ENCODE data around the gene CPSF3. TPM values are rescaled to one million over a fixed set of nuclear protein-coding genes. Genes with fewer than 3 reads are reported as not detected.
A peak's percentile ranks its signal among the peaks of the same experiment; 100 is the strongest.

CPSF3 gene
- total RNA-seq, 1 experiment from 2014 or later: 61.5 TPM

GRCh38 chr2:9401646-9402371 lies 21.6 kb upstream of the CPSF3 start:
- Histone ChIP-seq H3K27me3 (ENCODE audit: insufficient read depth, low read depth) (no peaks in the 10 kb centered on the region), H3K9me3 (ENCODE audit: insufficient read depth, low read depth) (no peaks in the 10 kb centered on the region), H2AFZ (no peak overlapping the region), H3F3A (ENCODE audit: insufficient read depth, low read depth) (peaks cover 71% of the 10 kb centered on the region), H3K4me3 (no peak overlapping the region), H3K9me2 (ENCODE audit: insufficient read depth) (no peaks in the 10 kb centered on the region), H3K4me1 (replicated peaks; ENCODE audit: insufficient read depth) (peaks cover 42% of the 10 kb centered on the region), H3K36me3 (ENCODE audit: low read depth) (peaks cover 44% of the 10 kb centered on the region), H3K79me2 (ENCODE audit: low read depth) (no peaks in the 10 kb centered on the region), H3K27ac (no peak overlapping the region), H4K20me1 (ENCODE audit: insufficient read depth) (no peaks in the 10 kb centered on the region; the same call in 1 of the 2 replicates), H3K4me2 (no peak overlapping the region)
- ChIA-PET POLR2A (ENCODE audit: unreplicated experiment) (no interaction called here), CTCF (no interaction called here)
- BruUV-seq (replicated peaks): no TSS peak
- TF ChIP-seq CTCF (conservative IDR thresholded peaks at IDR 0.05) (no peak), EZH2 (IDR thresholded peaks at IDR 0.05; ENCODE audit: low read depth) (no peak)
- DNase-seq: no peak
- intact Hi-C loops (cut with micrococcal nuclease; ENCODE audit: unreplicated experiment): no loop called here

- BruUV-seq (replicated peaks): no TSS peak
- ChIA-PET CTCF (no interaction called here), POLR2A (ENCODE audit: unreplicated experiment) (no interaction called here)
- no peaks in the 10 kb centered on the region for H3K9me3 ChIP-seq (ENCODE audit: insufficient read depth, low read depth)
- no peak overlapping the region for H2AFZ ChIP-seq
- H3K4me3 ChIP-seq: no peak overlapping the region
- H3F3A ChIP-seq (ENCODE audit: insufficient read depth, low read depth): peaks cover 74% of the 10 kb centered on the region
- H3K27me3 ChIP-seq (ENCODE audit: insufficient read depth, low read depth): no peaks in the 10 kb centered on the region
- H3K79me2 ChIP-seq (ENCODE audit: low read depth): no peaks in the 10 kb centered on the region
- peak in 1 of 2 experiments; percentile 60 for DNase-seq
- no peaks in the 10 kb centered on the region; the same call in 1 of the 2 replicates for H4K20me1 ChIP-seq (ENCODE audit: insufficient read depth)
- 0 out of 2 replicates have a peak overlapping the region, but pooled peaks have one; percentile 1 for H3K4me2 ChIP-seq
- H3K27ac ChIP-seq: peak overlapping the region; percentile 25
- intact Hi-C loops (cut with micrococcal nuclease; ENCODE audit: unreplicated experiment): no loop called here
- peaks cover 35% of the 10 kb centered on the region for H3K36me3 ChIP-seq (ENCODE audit: low read depth)
- H3K4me1 ChIP-seq (replicated peaks; ENCODE audit: insufficient read depth): peaks cover 42% of the 10 kb centered on the region
- H3K9me2 ChIP-seq (ENCODE audit: insufficient read depth): no peaks in the 10 kb centered on the region
- TF ChIP-seq EZH2 (IDR thresholded peaks at IDR 0.05; ENCODE audit: low read depth): no peak
- no peak for TF ChIP-seq CTCF (conservative IDR thresholded peaks at IDR 0.05)
These were observed 19.5 kb upstream of the CPSF3 start for GRCh38 chr2:9403924-9404323.

GRCh38 chr2:9404451-9404850 lies 19.0 kb upstream of the CPSF3 start:
- CTCF ChIA-PET: no interaction called here
- no TSS peak for BruUV-seq (replicated peaks)
- Histone ChIP-seq H3K4me1 (replicated peaks; ENCODE audit: insufficient read depth) (peaks cover 37% of the 10 kb centered on the region), H3K36me3 (ENCODE audit: low read depth) (peaks cover 35% of the 10 kb centered on the region), H3K4me3 (no peak overlapping the region), H4K20me1 (ENCODE audit: insufficient read depth) (no peaks in the 10 kb centered on the region; the same call in 1 of the 2 replicates), H3K9me3 (ENCODE audit: insufficient read depth, low read depth) (no peaks in the 10 kb centered on the region), H3K9me2 (ENCODE audit: insufficient read depth) (no peaks in the 10 kb centered on the region), H2AFZ (no peak overlapping the region), H3K79me2 (ENCODE audit: low read depth) (no peaks in the 10 kb centered on the region), H3K27ac (no peak overlapping the region; the same call in 1 of the 2 replicates), H3K27me3 (ENCODE audit: insufficient read depth, low read depth) (no peaks in the 10 kb centered on the region), H3F3A (ENCODE audit: insufficient read depth, low read depth) (peaks cover 74% of the 10 kb centered on the region), H3K4me2 (no peak overlapping the region)
- intact Hi-C loops (cut with micrococcal nuclease; ENCODE audit: unreplicated experiment): no loop called here
- no peak for DNase-seq
- TF ChIP-seq EZH2 (IDR thresholded peaks at IDR 0.05; ENCODE audit: low read depth): no peak
- POLR2A ChIA-PET (ENCODE audit: unreplicated experiment): no interaction called here
